MM.1S (cell line): ENCODE results near the gene VWA1.

Source experiments
- DNase-seq: peaks from one replicate; pipeline ENCODE4 v3.0.0-alpha.2; 2015
- H2AFZ ChIP-seq: fragments of 300-600 bp; sonication (generic); 2 replicates; pipeline ENCODE4 v1.6.0; 2016; ENCODE audit warnings: antibody characterized with exemption, low read length
- H3F3A ChIP-seq: fragments of 300-600 bp; sonication (generic); 2 replicates; pipeline ENCODE4 v1.6.1; 2016; ENCODE audit warnings: mild to moderate bottlenecking, antibody characterized with exemption, low read length, moderate library complexity, mixed read lengths; ENCODE audit not compliant: insufficient read depth
- H3K27ac ChIP-seq: fragments of 300-600 bp; sonication (generic); 2 replicates; pipeline ENCODE4 v1.5.1; 2016; ENCODE audit warnings: mild to moderate bottlenecking, low read length
- H3K27me3 ChIP-seq: fragments of 300-600 bp; sonication (generic); replicated peaks from 2 replicates; pipeline ENCODE4 v1.6.0; 2016; ENCODE audit warnings: low read length; ENCODE audit not compliant: insufficient read depth
- H3K36me3 ChIP-seq: fragments of 300-600 bp; sonication (generic); replicated peaks from 2 replicates; pipeline ENCODE4 v1.6.1; 2016; ENCODE audit warnings: mild to moderate bottlenecking, low read length, mixed read lengths; ENCODE audit not compliant: insufficient read depth
- H3K4me1 ChIP-seq: fragments of 300-600 bp; sonication (generic); 2 replicates; pipeline ENCODE4 v1.6.1; 2016; ENCODE audit warnings: low read length, mixed read lengths
- H3K4me2 ChIP-seq: fragments of 300-600 bp; sonication (generic); 2 replicates; pipeline ENCODE4 v1.6.0; 2016; ENCODE audit warnings: low read depth, low read length
- H3K4me3 ChIP-seq: fragments of 300-600 bp; sonication (generic); 2 replicates; pipeline ENCODE4 v1.5.1; 2016; ENCODE audit warnings: low read length, mixed read lengths
- H3K79me2 ChIP-seq: fragments of 300-600 bp; sonication (generic); 2 replicates; pipeline ENCODE4 v1.6.1; 2016; ENCODE audit warnings: mixed run types, low read length, mixed read lengths
- H3K9ac ChIP-seq: fragments of 300-600 bp; sonication (generic); 2 replicates; pipeline ENCODE4 v1.6.1; 2016; ENCODE audit warnings: low read length, mixed read lengths
- H3K9me2 ChIP-seq: fragments of 300-600 bp; sonication (generic); replicated peaks from 2 replicates; pipeline ENCODE4 v1.6.1; 2016; ENCODE audit warnings: mild to moderate bottlenecking, low read length, mixed read lengths; ENCODE audit not compliant: insufficient read depth
- H3K9me3 ChIP-seq: fragments of 300-600 bp; sonication (generic); replicated peaks from 2 replicates; pipeline ENCODE4 v1.6.1; 2016; ENCODE audit warnings: mild to moderate bottlenecking, low read length, mixed read lengths; ENCODE audit not compliant: insufficient read depth
- H4K20me1 ChIP-seq: fragments of 300-600 bp; sonication (generic); 2 replicates; pipeline ENCODE4 v1.6.1; 2016; ENCODE audit warnings: mild to moderate bottlenecking, low read length, moderate library complexity, mixed read lengths; ENCODE audit not compliant: insufficient read depth
- EZH2 ChIP-seq: fragments of 300-600 bp; sonication (generic); optimal IDR thresholded peaks from 2 replicates; pipeline ENCODE3; 2017; ENCODE audit warnings: low read depth, mild to moderate bottlenecking, antibody characterized with exemption, low read length, mixed read lengths
- EZH2phosphoT487 ChIP-seq: fragments of 300-600 bp; sonication (generic); IDR thresholded peaks from 2 replicates; pipeline ENCODE4 v1.6.1; 2018; ENCODE audit warnings: antibody characterized with exemption, low read length
- TF ChIP-seq, protein P1 (sequence below): fragments of 300-600 bp; sonication (generic); IDR thresholded peaks from 2 replicates; pipeline ENCODE4 v1.5.1; 2016; ENCODE audit warnings: antibody characterized with exemption, low read length, mixed read lengths

Gene VWA1

GRCh38 chr1:1433804-1434130 is 1.7 kb upstream of the VWA1 start:
- no peak overlapping the region for H3K4me3 ChIP-seq
- H3K9me2 ChIP-seq: no peaks in the 10 kb centered on the region
- DNase-seq: no peak
- H3K4me2 ChIP-seq: no peak overlapping the region
- H3K27me3 ChIP-seq: peaks cover 73% of the 10 kb centered on the region
- no peaks in the 10 kb centered on the region for H4K20me1 ChIP-seq
- TF ChIP-seq EZH2phosphoT487 (no peak), EZH2 (no peak)
- TF ChIP-seq, protein P1, sequence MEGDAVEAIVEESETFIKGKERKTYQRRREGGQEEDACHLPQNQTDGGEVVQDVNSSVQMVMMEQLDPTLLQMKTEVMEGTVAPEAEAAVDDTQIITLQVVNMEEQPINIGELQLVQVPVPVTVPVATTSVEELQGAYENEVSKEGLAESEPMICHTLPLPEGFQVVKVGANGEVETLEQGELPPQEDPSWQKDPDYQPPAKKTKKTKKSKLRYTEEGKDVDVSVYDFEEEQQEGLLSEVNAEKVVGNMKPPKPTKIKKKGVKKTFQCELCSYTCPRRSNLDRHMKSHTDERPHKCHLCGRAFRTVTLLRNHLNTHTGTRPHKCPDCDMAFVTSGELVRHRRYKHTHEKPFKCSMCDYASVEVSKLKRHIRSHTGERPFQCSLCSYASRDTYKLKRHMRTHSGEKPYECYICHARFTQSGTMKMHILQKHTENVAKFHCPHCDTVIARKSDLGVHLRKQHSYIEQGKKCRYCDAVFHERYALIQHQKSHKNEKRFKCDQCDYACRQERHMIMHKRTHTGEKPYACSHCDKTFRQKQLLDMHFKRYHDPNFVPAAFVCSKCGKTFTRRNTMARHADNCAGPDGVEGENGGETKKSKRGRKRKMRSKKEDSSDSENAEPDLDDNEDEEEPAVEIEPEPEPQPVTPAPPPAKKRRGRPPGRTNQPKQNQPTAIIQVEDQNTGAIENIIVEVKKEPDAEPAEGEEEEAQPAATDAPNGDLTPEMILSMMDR: no peak
- H3K27ac ChIP-seq: no peak overlapping the region
- no peaks in the 10 kb centered on the region for H3K9me3 ChIP-seq
- no peaks in the 10 kb centered on the region for H3K79me2 ChIP-seq
- no peaks in the 10 kb centered on the region for H3K36me3 ChIP-seq
- H2AFZ ChIP-seq: no peak overlapping the region
- H3F3A ChIP-seq: no peaks in the 10 kb centered on the region
- no peak overlapping the region for H3K9ac ChIP-seq
- no peaks in the 10 kb centered on the region for H3K4me1 ChIP-seq

DNA sequence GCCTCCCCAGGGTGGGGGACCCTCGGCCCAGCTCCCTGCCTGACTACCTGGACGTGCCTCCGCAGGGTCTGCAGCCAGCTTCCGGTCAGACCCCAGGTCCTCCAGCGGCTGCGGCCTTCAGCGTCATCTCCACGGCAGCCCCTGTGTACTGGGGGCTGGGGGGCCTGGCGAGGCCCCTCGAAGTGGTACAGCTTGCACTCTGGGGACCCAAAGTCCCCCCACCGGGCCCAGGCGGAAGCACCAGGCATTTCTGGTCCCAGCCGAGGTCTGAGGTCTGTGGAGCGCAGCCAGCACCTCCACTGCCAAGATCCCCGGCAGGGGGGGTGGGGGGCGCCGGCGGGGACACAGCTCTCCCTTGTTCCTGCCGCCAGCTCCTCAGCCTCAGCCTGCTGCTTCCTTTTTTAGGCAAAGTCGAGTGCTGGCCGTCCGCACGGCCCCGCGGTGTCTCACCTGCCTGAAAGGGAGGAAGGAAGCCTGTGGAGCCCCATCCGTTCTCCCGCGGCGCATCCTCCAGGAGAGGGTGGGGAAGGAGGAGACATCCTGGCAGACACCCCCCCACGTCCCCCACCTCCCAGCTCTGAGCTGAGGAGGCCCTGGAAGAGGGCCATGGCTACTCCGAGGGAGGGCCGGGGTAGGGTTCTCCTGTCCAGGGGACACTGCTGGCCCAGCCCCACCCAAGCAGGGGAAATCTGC is 1.2 kb upstream of the VWA1 start:
- DNase-seq: no peak
- Histone ChIP-seq H3K4me1 (no peaks in the 10 kb centered on the region), H3K4me2 (no peak overlapping the region)

DNA sequence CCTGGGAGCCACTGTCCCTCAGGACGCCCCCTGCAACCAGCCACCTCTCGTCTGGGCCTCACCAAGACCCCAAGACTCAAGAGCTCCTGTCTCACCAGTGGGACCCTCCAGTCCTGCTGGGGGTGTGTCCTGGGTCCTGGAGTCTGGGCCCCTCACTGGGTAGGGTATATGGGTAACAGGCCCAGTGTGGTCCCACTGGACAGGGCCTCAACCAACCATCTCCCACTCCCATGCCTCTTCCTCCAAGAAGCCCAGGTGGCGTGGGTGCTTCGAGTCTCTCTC is 725 bp upstream of the VWA1 start:
- H3K27ac ChIP-seq: no peak overlapping the region
- H2AFZ ChIP-seq: no peak overlapping the region
- TF ChIP-seq, protein P1: no peak
- no peak for TF ChIP-seq EZH2
- TF ChIP-seq EZH2phosphoT487: no peak
- H3K4me3 ChIP-seq: no peak overlapping the region
- no peak overlapping the region for H3K9ac ChIP-seq
- H3K79me2 ChIP-seq: no peaks in the 10 kb centered on the region
- peaks cover 67% of the 10 kb centered on the region for H3K27me3 ChIP-seq
- H3K9me3 ChIP-seq: no peaks in the 10 kb centered on the region
- no peaks in the 10 kb centered on the region for H4K20me1 ChIP-seq
- H3K36me3 ChIP-seq: no peaks in the 10 kb centered on the region
- no peak for DNase-seq
- H3K4me2 ChIP-seq: no peak overlapping the region
- no peaks in the 10 kb centered on the region for H3K4me1 ChIP-seq
- H3K9me2 ChIP-seq: no peaks in the 10 kb centered on the region
- no peaks in the 10 kb centered on the region for H3F3A ChIP-seq

More for the DNA sequence above, 1.2 kb upstream of the VWA1 start:
- Histone ChIP-seq H3K27ac (no peak overlapping the region), H3K79me2 (no peaks in the 10 kb centered on the region), H3F3A (no peaks in the 10 kb centered on the region), H3K36me3 (no peaks in the 10 kb centered on the region), H3K4me3 (no peak overlapping the region), H3K27me3 (peaks cover 71% of the 10 kb centered on the region), H2AFZ (no peak overlapping the region), H3K9me2 (no peaks in the 10 kb centered on the region), H3K9me3 (no peaks in the 10 kb centered on the region), H4K20me1 (no peaks in the 10 kb centered on the region), H3K9ac (no peak overlapping the region)
- TF ChIP-seq EZH2phosphoT487 (no peak), EZH2 (no peak)
- TF ChIP-seq, protein P1: no peak
